ENCODE measurements around the gene NCSTN.

Gene NCSTN

GRCh38 chr1:160352555-160352954 is 9.4 kb downstream of the NCSTN start:
- DNase-seq (ENCODE audit: low spot score) = no peak

- no peak for DNase-seq (ENCODE audit: low spot score)
These were observed 10.0 kb downstream of the NCSTN start for GRCh38 chr1:160353223-160353622.

GRCh38 chr1:160354388-160354985 is 11.3 kb downstream of the NCSTN start:
- DNase-seq (ENCODE audit: low spot score) = no peak

- DNase-seq (ENCODE audit: low spot score) = no peak
These were observed 14.3 kb downstream of the NCSTN start for GRCh38 chr1:160357286-160358002.

GRCh38 chr1:160358073-160358472 is 14.9 kb downstream of the NCSTN start:
- no peak for DNase-seq (ENCODE audit: low spot score)

- no peak for DNase-seq (ENCODE audit: low spot score)
These were observed 16.5 kb downstream of the NCSTN start for GRCh38 chr1:160359559-160360226.

- no peak for DNase-seq (ENCODE audit: low spot score)
These were observed 17.1 kb downstream of the NCSTN start for GRCh38 chr1:160360227-160360695.

GRCh38 chr1:160361199-160361598 is 18.0 kb downstream of the NCSTN start:
- no peak for DNase-seq (ENCODE audit: low spot score)

- DNase-seq (ENCODE audit: low spot score) = no peak
These were observed 18.6 kb downstream of the NCSTN start for GRCh38 chr1:160361814-160362167.

- DNase-seq (ENCODE audit: low spot score) = no peak
These were observed 19.2 kb downstream of the NCSTN start for GRCh38 chr1:160362168-160362957.

- no peak for DNase-seq (ENCODE audit: low spot score)
These were observed 19.8 kb downstream of the NCSTN start for GRCh38 chr1:160363010-160363409.

GRCh38 chr1:160363951-160364735 is 21.0 kb downstream of the NCSTN start:
- no peak for DNase-seq (ENCODE audit: low spot score)

- DNase-seq (ENCODE audit: low spot score) = no peak
These were observed 22.1 kb downstream of the NCSTN start for GRCh38 chr1:160365325-160365724.

GRCh38 chr1:160366731-160367515 is 23.7 kb downstream of the NCSTN start, which contains the start of gene NHLH1:
TSS of gene NHLH1 (plus strand) at chr1:160367071. CDS start at chr1:160370732, 3,661 bp downstream.
- no peak for DNase-seq (ENCODE audit: low spot score)

- no peak for DNase-seq (ENCODE audit: low spot score)
These were observed 24.3 kb downstream of the NCSTN start for GRCh38 chr1:160367516-160367900.

- no peak for DNase-seq (ENCODE audit: low spot score)
These were observed 25.0 kb downstream of the NCSTN start for GRCh38 chr1:160367934-160368923.

- DNase-seq (ENCODE audit: low spot score) = no peak
These were observed 25.9 kb downstream of the NCSTN start for GRCh38 chr1:160369087-160369486.

- no peak for DNase-seq (ENCODE audit: low spot score)
These were observed 27.6 kb downstream of the NCSTN start for GRCh38 chr1:160370561-160371345.

- no peak for DNase-seq (ENCODE audit: low spot score)
These were observed 28.1 kb downstream of the NCSTN start for GRCh38 chr1:160371346-160371631.

Data from globus pallidus (tissue), 1 donor.